Tibial nerve (tissue), 3 donors: ENCODE data around the gene CLEC4F.

Source experiments
- EP300 ChIP-seq, 2 donors: sonication (generic); formaldehyde crosslinking; IDR thresholded peaks; one replicate each; pipeline ENCODE4 v1.6.1; 2017; ENCODE audit warnings: antibody characterized with exemption in 2 of 2, mild to moderate bottlenecking in 1 of 2
- POLR2A ChIP-seq, 2 donors: fragments of 450-650 bp; IDR thresholded peaks; one replicate each; pipeline ENCODE4 v1.6.1; 2017; ENCODE audit warnings: antibody characterized with exemption in 2 of 2, mild to moderate bottlenecking in 2 of 2, moderate library complexity in 2 of 2

GRCh38 chr2:70767079-70767698, 53.2 kb downstream of the CLEC4F start:
- TF ChIP-seq EP300 (IDR thresholded peaks at IDR 0.05) (no peak), POLR2A (IDR thresholded peaks at IDR 0.05) (no peak)
